ENCODE measurements around the gene UXT.

The UXT gene

GRCh38 chrX:47629419-47630200 is 29.4 kb downstream of the UXT start, which contains the start of gene CFP:
Gene CFP (minus strand): TSS chrX:47629930. CDS start chrX:47629844, 86 bp downstream.
- no peak for DNase-seq (ENCODE audit: low read depth, low spot score)
- H3K4me3 ChIP-seq (ENCODE audit: low read depth, low read length): no peak within 1 kb of the TSS
- in situ Hi-C loops (cut with HindIII; ENCODE audit: low sequenced_read_pairs): no loop called here
- no peak for TF ChIP-seq CTCF (IDR thresholded peaks at IDR 0.05; ENCODE audit: low read depth, low read length)

GRCh38 chrX:47628982-47629381 is 30.0 kb downstream of the UXT start:
- H3K4me3 ChIP-seq (ENCODE audit: low read depth, low read length): no peak overlapping the region
- no peak for DNase-seq (ENCODE audit: low read depth, low spot score)
- TF ChIP-seq CTCF (IDR thresholded peaks at IDR 0.05; ENCODE audit: low read depth, low read length): no peak
- in situ Hi-C loops (cut with HindIII; ENCODE audit: low sequenced_read_pairs): no loop called here

- no peak for TF ChIP-seq CTCF (IDR thresholded peaks at IDR 0.05; ENCODE audit: low read depth, low read length)
- no peak overlapping the region for H3K4me3 ChIP-seq (ENCODE audit: low read depth, low read length)
- in situ Hi-C loops (cut with HindIII; ENCODE audit: low sequenced_read_pairs): no loop called here
- DNase-seq (ENCODE audit: low read depth, low spot score): no peak
These were observed 33.6 kb downstream of the UXT start for GRCh38 chrX:47625365-47625764.

GRCh38 chrX:47623540-47624027 is 35.4 kb downstream of the UXT start:
- in situ Hi-C loops (cut with HindIII; ENCODE audit: low sequenced_read_pairs): no loop called here
- H3K4me3 ChIP-seq (ENCODE audit: low read depth, low read length): peak overlapping the region; percentile 22
- no peak for TF ChIP-seq CTCF (IDR thresholded peaks at IDR 0.05; ENCODE audit: low read depth, low read length)
- peak; percentile 68 for DNase-seq (ENCODE audit: low read depth, low spot score)

GRCh38 chrX:47621851-47622250 is 37.1 kb downstream of the UXT start:
- no peak for DNase-seq (ENCODE audit: low read depth, low spot score)
- no peak for TF ChIP-seq CTCF (IDR thresholded peaks at IDR 0.05; ENCODE audit: low read depth, low read length)
- H3K4me3 ChIP-seq (ENCODE audit: low read depth, low read length): no peak overlapping the region
- in situ Hi-C loops (cut with HindIII; ENCODE audit: low sequenced_read_pairs): no loop called here

- TF ChIP-seq CTCF (IDR thresholded peaks at IDR 0.05; ENCODE audit: low read depth, low read length): no peak
- in situ Hi-C loops (cut with HindIII; ENCODE audit: low sequenced_read_pairs): no loop called here
- H3K4me3 ChIP-seq (ENCODE audit: low read depth, low read length): no peak overlapping the region
- DNase-seq (ENCODE audit: low read depth, low spot score): no peak
These were observed 38.7 kb downstream of the UXT start for GRCh38 chrX:47620303-47620685.

Data from astrocyte of the spinal cord (primary cell).